IMR-90 (cell line): ENCODE results near the gene SF3B2. TPM values are rescaled to one million over a fixed set of nuclear protein-coding genes. Genes with fewer than 3 reads are reported as not detected.

Source experiments
- ATAC-seq: fragments of 200-7000 bp; cut with Tn5 transposase; 2 replicates; pipeline ENCODE4 v1.9.1; 2020; ENCODE audit warnings: low read depth, mild to moderate bottlenecking, moderate library complexity
- BruUV-seq: library from RNA; stranded (reverse); fragments of 400-500 nt; replicated peaks from 2 replicates; lab custom pipeline; 2021; lab: Mats Ljungman, UMichigan
- CTCF ChIA-PET: fragments of 300-600 bp; formaldehyde crosslinking; extraction: SDS; loops from one replicate; lab custom pipeline; 2021; ENCODE audit warnings: antibody characterized with exemption; lab: Yijun Ruan, JAX
- POLR2A ChIA-PET: fragments of 300-600 bp; sonication (Branson Sonifier 250); formaldehyde crosslinking; loops from one replicate; lab custom pipeline; 2022; ENCODE audit warnings: antibody characterized with exemption; ENCODE audit not compliant: unreplicated experiment; lab: Charles Lee
- DNase-seq: peaks from one replicate; pipeline ENCODE4 v3.0.0; 2013
- H2AFZ ChIP-seq: replicated peaks from 2 replicates; pipeline ENCODE3; 2013; ENCODE audit warnings: low read length, mild to moderate bottlenecking; ENCODE audit not compliant: poor library complexity
- H2AK5ac ChIP-seq: 2 replicates; pipeline ENCODE4 v1.6.1; 2013; ENCODE audit warnings: low read depth, low read length, inconsistent platforms
- H2AK9ac ChIP-seq: replicated peaks from 2 replicates; pipeline ENCODE3; 2013; ENCODE audit warnings: mild to moderate bottlenecking, low read depth, low read length, moderate library complexity; ENCODE audit not compliant: poor library complexity
- H2BK120ac ChIP-seq: 2 replicates; pipeline ENCODE4 v1.6.1; 2013; ENCODE audit warnings: low read depth, low read length, inconsistent platforms
- H2BK15ac ChIP-seq: 3 replicates; pipeline ENCODE4 v1.6.1; 2013; ENCODE audit warnings: low read depth, low read length, inconsistent platforms
- H2BK20ac ChIP-seq: 2 replicates; pipeline ENCODE4 v1.6.1; 2013; ENCODE audit warnings: low read depth, mild to moderate bottlenecking, inconsistent platforms, low read length, moderate library complexity
- H2BK5ac ChIP-seq: 2 replicates; pipeline ENCODE4 v1.6.1; 2013; ENCODE audit warnings: mild to moderate bottlenecking, low read depth, low read length, inconsistent platforms; ENCODE audit not compliant: poor library complexity, severe bottlenecking
- H3K14ac ChIP-seq: replicated peaks from 2 replicates; pipeline ENCODE4 v1.6.1; 2013; ENCODE audit warnings: low read depth, low read length, inconsistent platforms
- H3K18ac ChIP-seq: 2 replicates; pipeline ENCODE4 v1.6.1; 2013; ENCODE audit warnings: low read depth, low read length, control low read depth
- H3K23ac ChIP-seq: 2 replicates; pipeline ENCODE4 v1.6.1; 2013; ENCODE audit warnings: low read depth, low read length, inconsistent platforms
- H3K27ac ChIP-seq: 2 replicates; pipeline ENCODE4 v1.5.1; 2013; ENCODE audit warnings: mild to moderate bottlenecking, control low read depth, low read length; ENCODE audit not compliant: insufficient read depth
- H3K27me3 ChIP-seq: 2 replicates; pipeline ENCODE4 v1.6.1; 2013; ENCODE audit warnings: low read length; ENCODE audit not compliant: control insufficient read depth, insufficient read depth
- H3K36me3 ChIP-seq: 2 replicates; pipeline ENCODE4 v1.6.1; 2013; ENCODE audit warnings: low read length, mixed read lengths; ENCODE audit not compliant: control insufficient read depth, insufficient read depth
- H3K4ac ChIP-seq: 2 replicates; pipeline ENCODE4 v1.6.1; 2013; ENCODE audit warnings: low read depth, low read length, inconsistent platforms
- H3K4me1 ChIP-seq: 2 replicates; pipeline ENCODE4 v1.6.1; 2013; ENCODE audit warnings: low read length, mixed read lengths; ENCODE audit not compliant: control insufficient read depth, insufficient read depth
- H3K4me2 ChIP-seq: 2 replicates; pipeline ENCODE4 v1.6.1; 2013; ENCODE audit warnings: low read depth, mild to moderate bottlenecking, control low read depth, low read length, moderate library complexity
- H3K4me3 ChIP-seq: 2 replicates; pipeline ENCODE4 v1.5.1; 2013; ENCODE audit warnings: low read depth, mild to moderate bottlenecking, control low read depth, low read length, moderate library complexity; ENCODE audit not compliant: insufficient read depth
- H3K56ac ChIP-seq: 2 replicates; pipeline ENCODE4 v1.6.1; 2013; ENCODE audit warnings: low read length, inconsistent platforms; ENCODE audit not compliant: insufficient read depth; ENCODE audit errors: extremely low read depth
- H3K79me1 ChIP-seq, 2 experiments: 2 replicates each; pipeline ENCODE4 v1.6.1; 2013; ENCODE audit warnings: low read length in 2 of 2, inconsistent platforms in 1 of 2, low read depth in 1 of 2
- H3K9ac ChIP-seq: 2 replicates; pipeline ENCODE4 v1.6.1; 2013; ENCODE audit warnings: low read depth, low read length, control low read depth
- H3K9me1 ChIP-seq: 2 replicates; pipeline ENCODE4 v1.6.1; 2013; ENCODE audit warnings: low read length, inconsistent platforms; ENCODE audit not compliant: insufficient read depth
- H3K9me3 ChIP-seq: 2 replicates; pipeline ENCODE4 v1.6.1; 2013; ENCODE audit warnings: low read length; ENCODE audit not compliant: control insufficient read depth, insufficient read depth
- H4K20me1 ChIP-seq: 2 replicates; pipeline ENCODE4 v1.6.1; 2013; ENCODE audit warnings: low read length, inconsistent platforms; ENCODE audit not compliant: insufficient read depth
- H4K5ac ChIP-seq: 2 replicates; pipeline ENCODE4 v1.6.1; 2013; ENCODE audit warnings: mild to moderate bottlenecking, low read depth, low read length, control low read depth
- H4K8ac ChIP-seq, 2 experiments: 2 replicates each; pipeline ENCODE4 v1.6.1; 2013; ENCODE audit warnings: low read depth in 2 of 2, low read length in 2 of 2, control low read depth in 1 of 2, inconsistent platforms in 1 of 2
- H4K91ac ChIP-seq: 2 replicates; pipeline ENCODE4 v1.6.1; 2013; ENCODE audit warnings: low read depth, low read length, inconsistent platforms; ENCODE audit not compliant: insufficient read depth
- BHLHE40 ChIP-seq: fragments of 150-350 bp; IDR thresholded peaks from 2 replicates; pipeline ENCODE4 v1.6.1; 2016; ENCODE audit warnings: mild to moderate bottlenecking, low read depth, low read length
- CEBPB ChIP-seq: IDR thresholded peaks from 2 replicates; pipeline ENCODE4 v1.6.1; 2012; ENCODE audit warnings: low read depth, low read length, improper control_type of control experiment
- CHD1 ChIP-seq: IDR thresholded peaks from 2 replicates; pipeline ENCODE4 v1.6.1; 2012; ENCODE audit warnings: low read depth, low read length, improper control_type of control experiment
- CTCF ChIP-seq: conservative IDR thresholded peaks from 2 replicates; pipeline ENCODE4 v1.5.1; 2012; ENCODE audit warnings: mild to moderate bottlenecking, low read depth, low read length, improper control_type of control experiment
- ELK1 ChIP-seq: fragments of 150-350 bp; IDR thresholded peaks from 2 replicates; pipeline ENCODE4 v1.6.1; 2016; ENCODE audit warnings: low read depth, mild to moderate bottlenecking, low read length, moderate library complexity, borderline replicate concordance
- FOS ChIP-seq: fragments of 150-350 bp; IDR thresholded peaks from 2 replicates; pipeline ENCODE4 v1.6.1; 2016; ENCODE audit warnings: low read depth, low read length
- MAFK ChIP-seq: IDR thresholded peaks from 2 replicates; pipeline ENCODE4 v1.6.1; 2012; ENCODE audit warnings: low read depth, low read length, improper control_type of control experiment
- MAZ ChIP-seq: IDR thresholded peaks from 2 replicates; pipeline ENCODE4 v1.6.1; 2012; ENCODE audit warnings: low read depth, mild to moderate bottlenecking, low read length, improper control_type of control experiment, moderate library complexity, borderline replicate concordance
- MXI1 ChIP-seq: IDR thresholded peaks from 2 replicates; pipeline ENCODE4 v1.6.1; 2012; ENCODE audit warnings: low read depth, mild to moderate bottlenecking, low read length, moderate library complexity, borderline replicate concordance
- NFE2L2 ChIP-seq: fragments of 150-350 bp; IDR thresholded peaks from 2 replicates; pipeline ENCODE4 v1.6.1; 2016; ENCODE audit warnings: low read depth, mild to moderate bottlenecking, low read length
- POLR2A ChIP-seq: IDR thresholded peaks from 2 replicates; pipeline ENCODE4 v1.6.1; 2012; ENCODE audit warnings: mild to moderate bottlenecking, low read depth, low read length
- RAD21 ChIP-seq: IDR thresholded peaks from 2 replicates; pipeline ENCODE4 v1.6.1; 2012; ENCODE audit warnings: low read length, improper control_type of control experiment
- RCOR1 ChIP-seq: IDR thresholded peaks from 2 replicates; pipeline ENCODE4 v1.6.1; 2012; ENCODE audit warnings: mild to moderate bottlenecking, low read length, improper control_type of control experiment; ENCODE audit not compliant: insufficient replicate concordance
- RFX5 ChIP-seq: IDR thresholded peaks from 2 replicates; pipeline ENCODE4 v1.8.0; 2012; ENCODE audit warnings: low read depth, mild to moderate bottlenecking, low read length, moderate library complexity
- SMC3 ChIP-seq: fragments of 150-350 bp; IDR thresholded peaks from 2 replicates; pipeline ENCODE4 v1.6.1; 2016; ENCODE audit warnings: low read depth, mild to moderate bottlenecking, antibody characterized with exemption, low read length, moderate library complexity
- USF2 ChIP-seq: fragments of 150-350 bp; IDR thresholded peaks from 2 replicates; pipeline ENCODE4 v1.6.1; 2017; ENCODE audit warnings: mild to moderate bottlenecking, antibody characterized with exemption, low read length, low read depth
- WGBS, 2 experiments: methylation state at CpG; one replicate each; pipeline versions ENCODE4 v1.1.5 to v1.1.7; 2013; ENCODE audit warnings: missing lambda C conversion rate in 2 of 2; ENCODE audit not compliant: insufficient read length in 1 of 2; ENCODE audit errors: extremely low coverage in 2 of 2; 5-methylcytosine and 5-hydroxymethylcytosine counted together
- dilution Hi-C: fragments of 300-500 bp; cut with HindIII; formaldehyde crosslinking; loops from one replicate; pipeline ENCODE4 v1.14.3; 2018; ENCODE audit warnings: low sequenced_read_pairs; ENCODE audit not compliant: unreplicated experiment
- in situ Hi-C: fragments of 300-500 bp; cut with MboI; formaldehyde crosslinking; loops from 3 replicates; pipeline ENCODE4 v1.14.3; 2019; ENCODE audit warnings: low sequenced_read_pairs, inconsistent platforms, mixed read lengths
- intact Hi-C: fragments of 100-400 bp; cut with micrococcal nuclease; formaldehyde crosslinking; loops from 2 replicates; pipeline ENCODE4 v1.10.0; 2022
- polyA plus RNA-seq, 3 experiments: library from polyadenylated mRNA; depleted of rRNA; stranded (reverse); fragments of >200 nt; gene quantifications; 2 replicates each; pipeline ENCODE4 v1.2.3, GENCODE V29; 2012; ENCODE audit warnings: low replicate concordance in 1 of 3
- total RNA-seq: library from RNA; depleted of rRNA; stranded (reverse); fragments of >200 nt; gene quantifications from 2 replicates; pipeline ENCODE4 v1.2.3, GENCODE V29; 2012

Gene SF3B2
- total and polyA plus RNA-seq, 2 of the 4 experiments (the other 2 are of a cell fraction): 120 to 122 TPM

GRCh38 chr11:66011239-66011784, 40.9 kb upstream of the SF3B2 start:
- no peak overlapping the region for H2BK20ac ChIP-seq
- no peak overlapping the region for H3K56ac ChIP-seq
- no peak overlapping the region for H3K14ac ChIP-seq
- no peak overlapping the region for H4K91ac ChIP-seq
- dilution Hi-C loops (no loop called here), intact Hi-C loops (no loop called here), in situ Hi-C loops (no loop called here)
- peaks cover 9% of the 10 kb centered on the region for H3K4me1 ChIP-seq
- 58% methylated on average over 9 of the region's 14 CpGs; no CpG with 5 or more reads in 1 of the 2 experiments for WGBS, 2 experiments
- no peak overlapping the region for H2BK5ac ChIP-seq
- H3K9me1 ChIP-seq: peaks cover 19% of the 10 kb centered on the region
- H3K18ac ChIP-seq: no peak overlapping the region
- H3K79me1 ChIP-seq: no peaks in the 10 kb centered on the region
- ChIA-PET CTCF (no interaction called here), POLR2A (interaction anchor here (0.6 to 1.7 kb wide), 3 partner anchors 9 to 257 kb away, joined by 3 to 12 read pairs (median 6); partner anchors contain the start of gene BANF1)
- no peak overlapping the region for H3K9ac ChIP-seq
- 0 out of 2 replicates have a peak overlapping the region, but pooled peaks have one; percentile 1 for H2AK5ac ChIP-seq
- TF ChIP-seq ELK1: no peak
- no peak for TF ChIP-seq RFX5
- TF ChIP-seq SMC3: no peak
- TF ChIP-seq RCOR1: no peak
- no peak for TF ChIP-seq MXI1
- no peak for TF ChIP-seq POLR2A
- no peak for TF ChIP-seq FOS
- no peak for TF ChIP-seq RAD21
- TF ChIP-seq MAZ: no peak
- no peak for TF ChIP-seq BHLHE40
- no peak for TF ChIP-seq CHD1
- no peak for TF ChIP-seq MAFK
- TF ChIP-seq CEBPB: no peak
- no peak for TF ChIP-seq CTCF
- no peak for TF ChIP-seq NFE2L2
- TF ChIP-seq USF2: no peak
- H3K9me3 ChIP-seq: no peaks in the 10 kb centered on the region
- peak overlapping the region; percentile 10; the same call in 1 of the 2 replicates for H3K4ac ChIP-seq
- H3K4me2 ChIP-seq: no peak overlapping the region
- H2AK9ac ChIP-seq: no peak overlapping the region
- H4K20me1 ChIP-seq: no peaks in the 10 kb centered on the region; the same call in 1 of the 2 replicates
- peaks cover 13% of the 10 kb centered on the region for H3K27me3 ChIP-seq
- no peak overlapping the region for H2BK15ac ChIP-seq
- BruUV-seq: no TSS peak
- ATAC-seq (no peak), DNase-seq (peak; percentile 53)
- no peak overlapping the region for H3K27ac ChIP-seq
- no peak overlapping the region for H3K23ac ChIP-seq
- no peak overlapping the region for H4K5ac ChIP-seq
- peak overlapping the region; percentile 81 for H2AFZ ChIP-seq
- H2BK120ac ChIP-seq: no peak overlapping the region
- H3K36me3 ChIP-seq: no peaks in the 10 kb centered on the region
- H3K4me3 ChIP-seq: no peak overlapping the region
- H4K8ac ChIP-seq: no peak overlapping the region
